Posterior cingulate gyrus (tissue), 11 donors: ENCODE results near the gene HAAO.
"Not testable (repeated sequence)": the region's sequence is repeated elsewhere in the genome, so short reads cannot be mapped to it uniquely, and the experiment has no call there.

ENCODE experiments used
- DNase-seq, 10 donors: peaks; one replicate each; pipeline versions ENCODE4 v3.0.0 to v3.0.0-alpha.2; 2020 to 2021; ENCODE audit warnings: mixed read lengths in 3 of 10
- intact Hi-C: fragments of 100-400 bp; cut with DNase I; formaldehyde crosslinking; loops from one replicate; pipeline ENCODE4 v1.15.1; 2023

HAAO gene

DNA sequence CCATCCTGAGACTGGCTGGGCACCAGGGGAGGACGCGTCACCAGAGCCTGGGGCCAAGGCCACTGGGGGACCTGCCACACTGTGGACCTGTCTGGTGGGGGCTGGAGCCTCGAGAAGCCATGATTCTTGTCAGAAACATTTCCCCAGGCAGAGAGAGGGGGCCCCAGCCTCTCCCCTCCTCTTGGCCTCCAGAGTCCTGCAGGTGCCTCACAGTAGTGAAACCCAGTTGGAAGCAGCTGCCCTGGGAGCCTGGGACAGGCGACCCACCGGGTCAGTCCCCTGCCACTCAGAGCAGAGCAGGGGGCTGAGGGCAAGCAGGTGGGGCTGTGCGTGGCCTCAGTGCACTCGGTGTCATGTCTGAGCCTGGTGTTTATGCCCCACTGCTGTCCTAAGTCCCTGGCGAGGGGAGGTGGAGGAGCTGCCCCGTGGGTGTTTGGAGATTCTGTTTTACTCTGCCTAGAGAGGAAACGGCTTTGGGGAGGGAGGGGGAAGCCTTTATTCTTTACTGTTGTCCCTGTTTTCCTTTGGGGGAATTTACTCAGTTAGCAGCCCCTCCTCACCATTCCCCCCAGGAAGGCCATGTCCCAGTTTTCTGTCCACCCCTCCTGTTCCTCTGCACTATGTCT is 36.1 kb downstream of the HAAO start:
- no peak for DNase-seq
- intact Hi-C loops, result no loop called here

DNA sequence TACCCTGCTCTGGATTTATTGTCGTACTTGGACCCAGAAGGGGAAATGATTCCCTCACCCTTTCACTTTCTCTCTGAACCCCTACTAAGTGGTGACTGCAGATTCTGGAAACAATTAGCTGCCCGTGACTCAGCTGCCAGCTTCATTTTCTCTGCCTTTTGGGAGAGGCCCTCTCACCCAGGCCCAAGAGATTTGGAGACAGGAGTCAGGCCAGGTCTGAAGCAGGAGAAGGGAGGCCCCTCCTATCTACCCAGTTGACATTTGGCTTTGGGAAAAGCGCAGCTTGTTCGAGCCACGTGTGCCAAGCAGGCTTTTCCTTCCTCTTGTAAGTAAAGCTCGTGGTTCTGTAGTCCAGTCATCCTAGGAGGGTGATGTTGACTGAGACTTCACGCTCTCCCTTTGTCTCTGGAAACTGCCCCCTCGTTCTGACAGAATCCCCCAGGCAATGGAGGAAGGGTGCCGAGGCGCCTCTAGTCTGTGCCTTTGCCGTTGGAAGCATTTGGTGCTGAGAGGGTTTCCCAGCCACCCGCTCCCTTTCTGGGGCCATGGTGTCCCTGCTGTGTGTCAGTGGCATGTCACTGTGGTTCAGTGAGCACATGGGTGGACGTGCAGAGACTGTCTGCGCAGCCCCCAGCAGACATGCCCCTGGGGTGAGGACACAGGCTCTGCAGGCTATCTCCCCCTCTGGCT is 37.0 kb downstream of the HAAO start:
- DNase-seq, result peak in 1 of 10 donors; percentile 40
- intact Hi-C loops, result no loop called here

- intact Hi-C loops, result no loop called here
- DNase-seq, result peak in 5 of 10 donors; percentile 41 to 91 (median 71)
Measured at GRCh38 chr2:42754776-42755140, 37.6 kb downstream of the HAAO start.

DNA sequence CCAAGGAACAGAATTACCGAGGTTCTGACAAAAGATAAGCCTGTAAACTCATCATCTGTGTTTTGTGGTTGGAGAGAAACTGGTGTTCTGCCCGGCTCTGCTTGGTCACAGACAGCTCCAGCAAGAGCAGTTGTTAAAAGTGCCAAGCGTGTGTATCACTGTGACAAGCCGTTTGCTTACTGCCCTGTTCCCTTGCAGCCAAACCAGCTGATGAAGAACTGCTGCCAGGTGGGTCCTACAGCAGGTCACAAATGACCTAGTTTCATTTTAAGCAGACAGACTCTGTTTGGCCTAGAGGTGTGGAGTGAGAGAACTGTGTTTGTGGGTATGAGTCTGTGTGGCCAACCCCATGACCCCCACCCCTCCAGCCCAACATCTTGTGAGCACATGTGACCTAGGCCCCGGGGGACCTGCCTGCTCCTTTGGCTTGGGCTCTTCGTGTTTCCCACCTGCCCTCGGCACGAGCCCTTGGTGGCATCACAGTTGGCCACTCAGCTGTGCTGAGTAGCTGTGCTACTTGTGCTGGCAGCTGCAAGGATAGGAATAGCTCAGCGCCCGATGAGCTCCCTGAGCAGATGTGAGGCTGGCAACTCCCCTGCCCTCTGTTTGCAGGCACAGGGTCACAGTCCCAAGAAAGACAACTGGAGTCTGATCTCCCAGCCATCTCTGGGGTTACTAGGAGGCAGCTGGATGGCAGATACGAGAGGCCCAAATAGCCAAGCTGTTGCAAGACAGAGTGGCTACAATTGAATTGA is 38.2 kb downstream of the HAAO start:
- intact Hi-C loops, result no loop called here
- DNase-seq, result peak in 6 of 10 donors; percentile 27 to 94 (median 65)

GRCh38 chr2:42752816-42753813 is 39.3 kb downstream of the HAAO start:
- intact Hi-C loops, result no loop called here

DNA sequence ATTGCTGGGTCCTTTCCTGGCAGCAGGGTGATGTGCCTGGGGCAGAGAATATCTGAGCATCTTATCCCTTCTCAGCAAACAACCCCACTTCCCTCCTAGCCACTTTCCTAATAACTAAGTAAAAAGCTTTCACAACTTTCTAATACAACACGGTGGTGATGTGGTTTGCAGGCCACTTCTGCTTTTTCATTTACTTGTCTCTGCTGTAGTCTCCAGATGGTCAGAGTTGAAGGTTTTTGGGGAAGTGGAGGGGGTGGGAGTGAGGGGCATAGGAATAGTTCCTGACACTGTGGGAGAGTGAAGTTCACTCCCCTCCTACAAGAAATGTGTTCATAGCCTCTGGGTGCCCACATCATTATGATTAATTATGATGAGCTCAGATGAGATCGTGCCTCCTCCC is 40.1 kb downstream of the HAAO start:
- DNase-seq, result no peak
- intact Hi-C loops, result no loop called here

More at GRCh38 chr2:42752816-42753813, 39.3 kb downstream of the HAAO start:
- peak in 2 of 10 donors; percentile 31 to 47 for DNase-seq

DNA sequence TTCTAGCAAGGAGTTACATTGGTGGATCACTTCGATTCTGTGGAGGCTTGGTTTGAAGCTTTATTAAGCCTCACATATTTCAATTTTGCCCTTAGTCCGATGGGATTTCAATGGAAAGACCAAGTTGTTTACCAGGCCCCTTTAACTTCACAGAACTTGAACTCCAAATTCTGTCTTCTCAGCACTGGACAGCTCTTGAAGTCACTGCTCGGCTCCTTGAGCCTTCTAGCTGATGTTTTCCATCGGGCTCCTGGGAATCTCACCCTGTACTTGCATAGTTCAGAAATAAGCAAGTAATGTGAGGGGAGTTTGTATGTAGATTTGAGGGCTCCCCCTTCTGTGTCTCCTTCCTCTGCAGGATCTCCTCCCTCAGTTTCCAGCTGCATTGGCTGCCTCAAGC is 43.5 kb downstream of the HAAO start:
- DNase-seq, result no peak
- intact Hi-C loops, result no loop called here

- intact Hi-C loops, result no loop called here
- DNase-seq, result no peak
Measured at GRCh38 chr2:42747422-42747821, 45.0 kb downstream of the HAAO start.

DNA sequence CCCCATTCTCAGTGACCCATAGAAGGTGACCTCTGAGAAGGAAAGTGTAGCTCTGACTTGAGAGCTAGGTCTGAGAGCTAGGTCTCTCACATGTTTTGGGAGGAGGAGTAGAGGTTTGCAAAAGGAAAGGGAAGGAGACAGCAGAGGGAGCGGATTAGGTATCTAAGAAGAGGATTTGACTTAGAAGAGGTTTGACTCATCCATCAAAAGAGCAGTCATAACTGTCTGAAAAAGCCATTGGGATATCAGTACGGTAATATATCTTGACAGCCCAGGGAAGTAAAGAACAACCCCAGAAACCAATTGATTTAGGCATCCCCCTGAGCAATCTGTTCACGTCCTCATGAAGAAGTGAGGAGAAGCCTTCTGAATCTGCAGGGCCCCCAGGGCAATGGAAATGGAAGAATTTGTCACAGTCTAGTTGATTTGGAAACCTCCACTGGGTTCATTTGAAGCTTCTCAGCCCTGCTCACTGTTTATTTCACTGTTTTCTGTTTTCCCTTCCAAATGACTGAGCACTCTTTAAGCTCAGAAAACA is 47.8 kb downstream of the HAAO start:
- no peak for DNase-seq
- intact Hi-C loops, result no loop called here

DNA sequence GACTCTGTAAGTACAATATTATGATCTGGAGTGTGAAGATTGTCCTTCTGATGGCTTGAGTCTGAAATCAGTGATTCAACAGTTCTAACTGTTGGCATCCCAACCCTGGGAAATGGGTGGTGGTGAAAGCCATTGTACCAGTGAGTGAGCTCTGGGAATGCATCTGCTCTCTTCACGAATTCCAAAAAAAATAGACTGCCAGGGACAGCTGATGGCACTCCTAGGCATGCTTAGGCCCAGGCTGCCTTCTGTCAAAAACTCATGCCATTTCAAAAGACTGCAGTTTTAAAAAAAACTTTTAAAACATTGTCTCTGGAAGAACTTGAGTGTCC is 48.8 kb downstream of the HAAO start:
- intact Hi-C loops, result no loop called here
- no peak for DNase-seq

DNA sequence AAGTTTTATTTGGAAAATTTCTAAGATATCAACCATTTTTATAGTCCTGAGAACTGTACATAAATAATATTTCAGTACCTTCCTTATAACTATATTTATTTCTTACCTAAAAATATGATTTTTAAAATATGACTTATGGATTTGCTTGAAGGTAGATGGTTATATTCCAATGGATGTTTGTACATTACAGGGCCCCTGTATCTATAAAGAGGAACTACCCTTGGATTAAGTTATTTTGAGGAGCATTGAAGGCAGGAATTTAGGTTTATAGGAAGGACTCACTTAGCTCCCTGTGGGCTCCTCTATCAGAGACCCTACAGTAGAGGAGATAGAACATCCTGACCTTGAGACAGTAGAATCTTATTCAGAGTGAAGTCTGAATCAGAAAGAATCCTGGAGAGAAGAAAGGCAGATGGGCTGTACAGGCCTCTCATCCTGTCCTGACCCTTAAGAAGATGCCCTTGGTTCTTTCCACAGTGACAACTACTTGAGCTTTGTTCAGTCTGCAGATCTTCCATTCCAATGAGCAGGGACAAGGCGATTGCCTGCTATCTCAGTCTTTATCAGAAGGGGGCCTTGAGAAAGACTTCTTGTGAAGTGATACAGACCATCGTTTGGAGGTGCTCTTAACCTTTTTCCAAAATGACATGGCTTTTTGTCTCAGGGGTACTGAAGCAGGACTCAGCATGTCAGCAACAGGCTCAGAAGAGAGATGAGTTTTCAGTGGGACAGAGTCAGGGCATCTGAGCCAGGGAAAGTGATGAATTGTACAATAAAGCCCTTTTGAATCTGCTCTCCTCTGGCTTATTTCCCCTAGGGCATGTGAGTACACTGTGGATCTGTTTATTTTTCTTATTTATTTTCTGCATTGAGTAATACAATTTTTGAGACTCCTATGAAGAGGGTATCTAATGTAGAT is 49.4 kb downstream of the HAAO start:
- intact Hi-C loops, result no loop called here
- DNase-seq, result no peak

GRCh38 chr2:42741140-42741539 is 51.2 kb downstream of the HAAO start:
- DNase-seq, result no peak
- intact Hi-C loops, result no loop called here

DNA sequence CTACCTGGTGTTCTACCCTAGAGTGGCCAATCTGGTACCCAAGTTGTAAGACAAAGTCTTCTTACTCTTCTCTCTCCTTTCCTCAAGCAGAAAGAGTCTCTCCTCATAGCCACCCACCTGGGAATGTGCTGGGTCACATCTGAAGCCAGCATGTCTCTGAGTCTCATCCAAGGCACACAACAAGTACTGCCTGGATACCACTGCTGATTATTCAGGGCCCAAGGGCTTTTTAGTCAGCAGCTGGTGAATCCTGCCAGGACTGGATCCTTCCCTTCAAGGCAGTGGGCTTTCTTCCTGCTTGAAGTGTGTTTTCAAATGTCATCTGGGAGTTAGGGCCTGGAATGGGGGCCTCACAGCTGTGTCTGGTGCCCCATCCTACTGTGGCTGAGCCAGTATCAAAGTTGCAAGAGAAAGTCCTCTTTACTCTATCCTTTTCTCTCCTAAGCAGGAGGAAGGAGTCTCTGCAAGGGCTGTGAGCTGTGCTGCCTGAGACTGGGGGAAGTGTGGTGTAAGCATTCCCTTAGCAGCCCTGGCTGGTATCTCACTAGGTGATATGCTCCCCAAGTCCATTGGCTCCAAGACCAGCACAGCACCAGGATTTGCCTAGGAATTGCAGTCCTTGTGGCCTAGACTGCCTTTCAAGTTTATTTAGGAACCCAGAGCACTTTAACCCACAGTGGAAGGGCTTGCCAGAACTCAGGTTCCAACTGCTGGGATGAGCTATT is 55.6 kb downstream of the HAAO start:
- DNase-seq, result no peak
- intact Hi-C loops, result no loop called here

DNA sequence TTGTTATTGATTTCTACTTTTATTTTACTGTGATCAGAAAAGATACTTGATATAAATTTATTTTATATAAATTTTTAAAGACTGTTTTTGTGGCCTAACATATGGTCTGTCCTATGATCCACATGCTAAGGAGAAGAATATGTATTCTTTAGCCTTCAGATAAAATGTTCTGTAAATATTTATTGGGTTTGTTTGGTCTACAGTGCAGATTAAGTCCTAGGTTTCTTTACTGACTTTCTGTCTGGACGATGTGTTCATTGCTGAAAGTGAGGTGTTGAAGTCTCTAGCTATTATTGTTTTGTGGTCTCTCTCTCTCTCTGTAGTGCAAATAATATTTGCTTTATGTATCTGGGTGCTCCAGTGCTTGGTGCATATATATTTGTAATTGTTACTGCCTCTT is 58.5 kb downstream of the HAAO start:
- DNase-seq, result no peak
- intact Hi-C loops, result no loop called here

GRCh38 chr2:42731316-42731715 is 61.1 kb downstream of the HAAO start:
- not testable (repeated sequence) for DNase-seq

GRCh38 chr2:42726680-42727079 is 65.7 kb downstream of the HAAO start:
- DNase-seq, result no peak
- intact Hi-C loops, result no loop called here

More at GRCh38 chr2:42731316-42731715, 61.1 kb downstream of the HAAO start:
- intact Hi-C loops, result not testable (repeated sequence)

GRCh38 chr2:42725657-42726056 is 66.7 kb downstream of the HAAO start:
- intact Hi-C loops, result no loop called here
- DNase-seq, result no peak

- intact Hi-C loops, result no loop called here
- DNase-seq, result no peak
Measured at GRCh38 chr2:42724886-42725285, 67.5 kb downstream of the HAAO start.

- no peak for DNase-seq
- intact Hi-C loops, result no loop called here
Measured at GRCh38 chr2:42723465-42723864, 68.9 kb downstream of the HAAO start.
